Stimulated activated CD8-positive, alpha-beta memory T cell treated with anti-CD3 and anti-CD28 coated beads, Interleukin-12 subunit alpha, Interleukin-12 subunit beta, amount 100 ng/mL, for 24 hours (primary cell): ENCODE measurements around the gene MCTP2.
A peak's percentile ranks its signal among the peaks of the same experiment; 100 is the strongest.

ENCODE experiments used
- DNase-seq: peaks from one replicate; pipeline ENCODE4 v3.0.0-alpha.2; 2020; ENCODE audit errors: extremely low read depth

The MCTP2 gene, protein sequence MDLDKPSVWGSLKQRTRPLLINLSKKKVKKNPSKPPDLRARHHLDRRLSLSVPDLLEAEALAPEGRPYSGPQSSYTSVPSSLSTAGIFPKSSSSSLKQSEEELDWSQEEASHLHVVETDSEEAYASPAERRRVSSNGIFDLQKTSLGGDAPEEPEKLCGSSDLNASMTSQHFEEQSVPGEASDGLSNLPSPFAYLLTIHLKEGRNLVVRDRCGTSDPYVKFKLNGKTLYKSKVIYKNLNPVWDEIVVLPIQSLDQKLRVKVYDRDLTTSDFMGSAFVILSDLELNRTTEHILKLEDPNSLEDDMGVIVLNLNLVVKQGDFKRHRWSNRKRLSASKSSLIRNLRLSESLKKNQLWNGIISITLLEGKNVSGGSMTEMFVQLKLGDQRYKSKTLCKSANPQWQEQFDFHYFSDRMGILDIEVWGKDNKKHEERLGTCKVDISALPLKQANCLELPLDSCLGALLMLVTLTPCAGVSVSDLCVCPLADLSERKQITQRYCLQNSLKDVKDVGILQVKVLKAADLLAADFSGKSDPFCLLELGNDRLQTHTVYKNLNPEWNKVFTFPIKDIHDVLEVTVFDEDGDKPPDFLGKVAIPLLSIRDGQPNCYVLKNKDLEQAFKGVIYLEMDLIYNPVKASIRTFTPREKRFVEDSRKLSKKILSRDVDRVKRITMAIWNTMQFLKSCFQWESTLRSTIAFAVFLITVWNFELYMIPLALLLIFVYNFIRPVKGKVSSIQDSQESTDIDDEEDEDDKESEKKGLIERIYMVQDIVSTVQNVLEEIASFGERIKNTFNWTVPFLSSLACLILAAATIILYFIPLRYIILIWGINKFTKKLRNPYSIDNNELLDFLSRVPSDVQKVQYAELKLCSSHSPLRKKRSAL

DNA sequence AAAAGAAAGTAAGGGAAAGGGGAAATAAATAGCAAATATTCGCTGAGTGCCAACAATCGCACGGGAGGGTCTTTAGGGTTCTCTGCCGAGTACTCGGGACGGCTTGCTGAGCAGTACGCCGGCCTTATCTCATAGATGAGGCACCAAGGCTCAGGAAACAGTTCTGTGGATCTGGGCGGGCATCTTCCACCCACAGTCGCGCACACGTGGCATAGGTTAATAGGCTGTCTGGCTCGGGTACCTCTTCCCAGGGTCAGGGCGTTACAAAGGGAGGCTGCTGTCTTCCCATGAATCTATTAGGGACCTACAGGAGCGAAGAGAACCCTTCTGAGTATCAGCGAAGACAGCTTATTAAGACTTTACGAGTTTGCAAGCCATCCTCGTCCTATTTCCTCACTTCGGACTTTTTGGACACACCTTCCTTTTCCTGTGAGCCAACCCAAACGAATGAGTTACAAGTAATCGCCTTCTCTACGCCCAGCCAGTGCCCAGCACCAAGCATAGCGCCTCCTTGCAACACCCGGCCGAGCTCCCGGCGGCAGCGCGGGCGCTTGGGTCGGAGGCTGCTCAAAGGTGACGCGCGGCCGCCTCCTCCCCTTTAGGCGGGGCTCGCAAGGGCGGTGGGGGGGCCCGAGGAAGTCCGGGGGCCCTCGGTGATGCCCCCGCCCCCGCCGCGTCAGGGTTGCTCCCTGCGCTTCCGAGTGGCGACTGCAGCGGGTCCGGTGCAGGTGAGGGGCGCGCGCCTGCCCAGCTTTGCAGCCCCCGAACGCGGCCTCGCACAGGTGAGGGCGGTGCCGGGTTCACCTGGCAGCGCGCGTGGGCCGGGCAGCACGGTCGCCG, at the start of gene MCTP2:
Gene MCTP2, plus strand, starts transcription at position 679 of the 840 bp plus-strand sequence. CDS start 66,705 bp downstream, outside the sequence.
- DNase-seq = peak; percentile 72

DNA sequence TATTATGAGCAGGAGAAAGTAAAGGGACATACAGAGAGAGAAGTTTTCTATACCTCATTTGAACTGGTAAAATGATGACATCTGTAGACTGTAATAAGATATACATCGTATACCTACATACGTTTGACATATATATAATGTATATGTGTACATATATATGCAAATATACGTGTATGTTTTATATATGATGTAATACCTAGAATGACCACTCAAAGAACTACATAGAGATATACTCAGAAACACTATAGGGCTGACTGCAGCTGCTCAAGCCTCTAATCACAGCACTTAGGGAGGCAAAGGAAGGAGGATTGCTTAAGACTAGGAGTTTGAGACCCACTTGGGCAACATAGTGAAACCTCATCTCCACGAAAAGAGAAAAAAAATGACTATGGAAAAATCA, 48.5 kb upstream of the MCTP2 start:
- DNase-seq = no peak

DNA sequence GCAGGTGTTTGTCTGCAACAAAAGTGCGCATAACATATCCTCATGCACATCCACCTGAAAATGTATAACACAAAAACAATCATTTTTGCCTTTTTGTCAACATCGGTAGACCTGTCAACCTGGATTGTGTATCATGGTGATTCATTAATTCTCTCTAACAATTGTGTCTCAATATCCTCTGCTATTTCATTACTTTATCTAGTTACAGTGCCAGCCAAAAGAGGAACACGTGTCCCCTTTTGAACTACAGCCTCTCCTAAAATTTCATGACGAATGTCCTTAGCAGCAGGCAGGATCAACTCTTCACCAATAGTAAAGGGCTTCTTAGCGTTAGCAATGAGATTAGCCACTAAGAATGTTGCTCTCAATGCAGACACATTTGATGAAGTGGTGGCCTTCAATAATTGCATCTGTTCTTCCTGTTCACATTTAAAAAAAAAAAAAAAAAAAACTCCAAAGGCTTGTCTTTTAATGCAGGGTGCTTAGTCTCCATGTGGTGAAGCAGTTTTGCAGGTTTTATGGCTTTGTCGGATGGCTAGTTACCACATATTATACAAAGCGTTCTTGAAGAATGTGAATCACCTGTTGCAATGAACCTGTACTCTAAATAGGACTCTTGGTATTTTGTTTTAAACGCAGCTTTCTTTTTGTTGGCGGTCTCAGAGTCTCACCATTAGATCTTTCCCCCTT, 45.7 kb upstream of the MCTP2 start:
- DNase-seq = no peak

DNA sequence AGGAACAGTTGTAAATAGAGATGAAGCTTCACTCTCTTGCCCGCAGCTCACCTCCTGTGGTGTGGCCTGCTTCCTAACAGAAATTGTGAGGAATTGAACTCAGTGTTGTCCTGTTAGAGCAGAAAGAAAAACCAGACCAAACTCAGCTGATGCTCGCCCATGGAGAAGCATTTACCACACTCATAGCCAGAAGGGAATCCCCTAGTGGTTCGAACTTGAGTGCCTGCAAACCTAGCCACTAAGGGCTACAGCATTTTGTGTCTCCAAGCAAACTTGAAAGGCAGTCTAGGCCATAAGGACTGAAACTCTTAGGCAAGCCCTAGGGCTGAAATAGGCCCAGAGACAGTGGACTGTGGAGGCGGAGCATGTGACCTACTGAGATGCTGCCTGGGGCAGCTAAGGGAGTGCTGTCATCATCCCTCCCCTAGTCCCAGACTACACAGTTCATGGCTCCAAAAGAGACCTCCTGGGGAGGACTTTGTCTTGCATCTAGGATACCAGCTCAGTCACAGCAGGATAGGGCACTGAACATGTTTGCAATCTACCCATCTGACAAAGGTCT, 44.5 kb upstream of the MCTP2 start:
- DNase-seq = no peak

DNA sequence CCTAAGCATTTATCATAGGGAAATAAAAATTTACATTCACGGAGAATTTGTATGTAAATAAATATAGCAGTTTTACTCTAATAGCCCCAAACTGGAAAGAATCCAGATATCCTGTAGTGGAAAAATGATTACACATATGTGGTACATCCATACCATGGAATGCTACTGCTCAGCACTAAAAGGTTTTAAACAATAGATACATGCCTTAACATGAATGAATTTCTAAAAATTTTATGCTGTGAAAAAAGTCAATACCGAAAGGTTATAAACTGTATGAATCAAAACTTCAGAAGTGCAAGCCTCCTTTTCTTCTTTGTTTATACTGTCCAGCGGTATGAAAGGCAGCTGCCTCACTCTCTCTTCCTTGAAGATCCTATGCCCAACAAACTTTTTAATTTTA, 37.5 kb upstream of the MCTP2 start:
- no peak for DNase-seq

DNA sequence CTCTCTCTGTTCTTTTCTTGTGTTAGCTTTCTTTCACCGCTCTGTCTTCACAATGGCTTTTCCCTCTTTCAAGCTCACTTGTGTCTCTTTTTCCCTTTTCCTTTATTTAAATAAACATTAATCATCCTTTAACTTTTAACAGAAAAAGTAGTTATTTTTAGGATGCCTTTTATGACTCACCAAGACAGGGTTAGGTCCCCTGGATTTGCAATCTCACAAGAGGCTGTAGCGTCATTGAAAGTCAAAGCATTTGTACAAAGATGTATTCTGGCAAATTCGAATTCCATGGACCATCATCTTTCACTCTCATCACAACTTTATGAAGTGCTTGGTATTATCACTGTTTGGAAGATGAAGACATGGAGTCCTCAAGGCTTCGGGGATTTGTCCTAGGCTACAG, 34.8 kb upstream of the MCTP2 start:
- DNase-seq = no peak

DNA sequence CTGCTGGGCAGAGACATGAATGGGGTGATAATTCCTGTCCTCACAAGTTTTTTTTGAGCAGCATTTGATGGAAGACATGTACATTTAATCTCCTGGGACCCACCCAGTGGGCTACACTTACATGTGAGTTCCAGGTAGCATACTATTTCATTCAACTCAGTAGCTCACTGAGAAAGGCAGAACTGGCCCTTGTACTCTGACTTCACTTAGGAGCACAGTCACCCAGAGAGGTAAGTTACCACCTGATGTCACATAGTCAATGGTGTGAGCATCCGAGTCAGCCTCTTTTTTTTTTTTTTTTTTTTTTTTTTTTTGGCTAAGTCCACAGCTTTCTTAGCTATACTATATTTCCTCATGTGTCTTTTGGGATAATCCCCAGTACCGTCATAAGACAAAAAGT, 32.7 kb upstream of the MCTP2 start:
- DNase-seq = no peak

DNA sequence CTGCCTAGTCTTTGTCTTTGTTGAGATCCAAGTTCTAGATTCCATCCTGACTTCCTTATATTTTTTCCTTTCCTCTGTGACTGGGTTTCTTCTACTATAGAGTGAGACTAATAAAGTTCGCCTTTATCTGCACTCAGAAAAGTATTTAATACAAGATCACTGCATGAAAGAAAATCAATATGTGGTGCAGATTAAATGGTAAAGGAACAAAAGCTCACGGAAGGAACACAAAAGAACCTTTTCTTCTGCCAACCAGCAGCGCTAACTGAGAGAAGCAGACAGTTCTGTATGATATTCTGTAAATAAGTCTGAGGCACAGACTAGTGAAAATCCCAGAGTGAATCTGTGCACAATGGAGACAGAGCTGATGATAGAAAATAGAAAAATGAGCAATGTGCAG, 31.6 kb upstream of the MCTP2 start:
- DNase-seq = no peak

DNA sequence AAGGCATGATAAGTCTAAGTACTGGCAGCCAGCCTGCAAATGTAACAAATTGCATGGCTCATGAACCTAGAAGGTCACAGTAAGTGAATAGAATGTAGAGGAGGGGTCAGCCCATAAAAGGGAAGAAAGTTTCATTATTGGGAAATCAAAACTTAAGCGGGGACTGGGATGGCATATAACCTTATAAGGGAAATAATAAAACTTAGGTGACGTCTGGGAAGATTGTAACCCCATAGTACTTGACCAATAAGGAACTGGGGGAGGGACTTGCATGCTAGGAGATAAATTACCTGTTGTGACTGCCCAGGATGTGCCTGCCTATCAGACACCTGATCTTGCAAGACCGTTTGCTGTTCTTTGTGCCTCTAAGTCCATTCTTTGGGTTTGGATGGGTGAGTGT, 28.1 kb upstream of the MCTP2 start:
- no peak for DNase-seq

DNA sequence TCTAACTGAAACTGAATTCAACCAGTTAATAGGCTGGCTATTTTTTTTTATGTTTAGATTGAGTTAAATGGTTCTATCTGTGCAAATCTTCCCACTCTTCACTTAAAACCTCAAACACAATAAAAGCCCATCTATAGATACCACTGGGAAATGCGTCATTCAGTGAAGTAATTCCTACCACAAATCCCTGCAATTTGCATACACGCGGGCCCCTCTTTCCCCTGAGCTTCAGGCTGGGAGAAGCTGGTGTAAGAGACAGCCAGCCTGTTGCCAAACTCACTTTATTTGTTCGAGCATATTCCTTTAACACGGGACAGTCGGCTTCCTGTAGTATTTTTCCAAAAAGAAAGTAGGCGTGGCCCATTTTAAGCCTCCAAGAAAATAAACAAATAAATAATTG, 26.0 kb upstream of the MCTP2 start:
- DNase-seq = no peak

DNA sequence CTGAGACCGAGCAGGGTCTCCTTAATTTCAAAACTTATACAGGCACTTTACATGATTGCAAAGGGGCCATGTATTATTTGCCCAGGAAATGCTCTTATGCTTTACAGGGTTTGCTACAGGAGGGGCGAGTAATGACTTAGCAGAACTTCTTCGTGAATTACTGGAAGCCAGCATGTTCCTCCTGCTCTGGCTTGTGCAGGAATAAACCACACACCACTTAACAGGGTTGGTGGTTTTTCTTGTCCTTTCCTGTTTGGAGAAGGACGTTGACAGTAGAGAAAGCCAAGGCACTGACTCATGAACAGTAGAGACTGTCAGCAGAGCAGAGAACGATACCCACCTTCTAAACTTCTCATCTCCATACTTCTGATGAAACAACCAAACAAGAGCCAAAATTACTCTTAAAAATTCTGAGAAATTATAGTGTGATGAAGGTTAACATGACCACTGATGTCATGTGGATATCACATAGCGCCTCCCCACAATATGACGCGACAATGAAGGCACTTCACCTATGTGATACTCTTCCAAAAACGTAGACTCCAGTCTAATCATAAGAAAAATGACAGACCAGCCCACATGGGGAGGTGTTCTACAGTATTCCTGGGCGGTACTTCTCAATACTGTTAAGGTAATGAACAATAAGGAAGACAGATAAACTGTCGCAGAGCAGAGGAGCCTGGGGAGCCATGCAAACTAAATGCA, 24.7 kb upstream of the MCTP2 start:
- peak; percentile 5 for DNase-seq

DNA sequence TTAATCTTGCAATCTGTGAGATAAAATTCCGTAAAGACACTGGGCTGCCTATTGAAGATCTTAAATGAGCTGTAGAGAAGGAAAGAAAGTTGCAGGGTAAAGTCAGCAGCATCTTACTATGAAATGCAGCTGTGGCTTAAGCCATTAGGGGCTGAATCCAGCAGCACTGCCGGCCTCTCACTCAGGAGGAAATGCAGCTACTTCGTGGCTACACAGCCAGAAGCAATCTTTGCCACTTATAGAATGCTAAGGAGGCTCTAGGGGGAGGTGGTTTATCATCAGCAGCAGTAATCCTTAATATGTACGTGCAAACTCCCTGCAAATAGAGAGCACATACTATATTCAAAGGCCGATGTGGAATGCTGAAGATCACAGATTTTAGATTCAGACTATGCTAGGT, 19.1 kb upstream of the MCTP2 start:
- DNase-seq = no peak

DNA sequence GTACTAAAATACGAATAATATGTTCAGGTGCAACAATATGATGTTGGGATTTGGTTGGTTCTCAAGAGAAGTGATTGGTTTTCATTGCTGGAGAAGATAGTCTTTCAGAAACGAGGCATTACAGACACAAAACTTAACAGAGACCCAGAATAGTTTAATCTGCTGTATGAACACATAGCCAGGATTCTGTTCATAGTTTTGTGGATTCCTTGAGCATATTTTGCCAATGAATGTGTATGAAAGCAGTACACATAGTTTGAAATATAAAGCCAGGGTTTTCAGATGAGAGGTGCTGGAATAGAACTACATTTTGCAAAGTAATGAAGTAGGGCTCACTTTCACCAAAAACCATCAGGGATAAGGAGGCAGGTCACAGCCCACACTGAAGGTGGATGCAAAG, 5.7 kb upstream of the MCTP2 start:
- no peak for DNase-seq

DNA sequence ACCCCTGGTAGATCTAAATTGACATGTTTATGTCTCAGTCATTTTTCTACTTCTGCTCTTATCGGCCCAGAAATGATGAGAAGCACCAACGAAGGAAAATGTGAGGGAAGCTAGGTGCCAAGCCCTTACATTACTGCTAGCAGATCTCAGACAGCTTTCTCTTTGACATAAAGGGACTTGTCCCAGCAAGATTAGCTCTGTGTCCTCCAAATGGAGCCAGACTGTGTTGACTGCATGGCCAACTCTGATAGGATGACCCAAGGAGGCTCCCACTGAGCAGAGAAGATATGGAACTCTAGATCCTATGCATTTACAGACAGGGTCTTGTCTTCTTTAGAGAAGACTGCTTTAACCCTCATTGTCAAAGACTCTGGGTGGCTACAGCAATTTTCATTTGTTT, 2.8 kb upstream of the MCTP2 start:
- DNase-seq = no peak

DNA sequence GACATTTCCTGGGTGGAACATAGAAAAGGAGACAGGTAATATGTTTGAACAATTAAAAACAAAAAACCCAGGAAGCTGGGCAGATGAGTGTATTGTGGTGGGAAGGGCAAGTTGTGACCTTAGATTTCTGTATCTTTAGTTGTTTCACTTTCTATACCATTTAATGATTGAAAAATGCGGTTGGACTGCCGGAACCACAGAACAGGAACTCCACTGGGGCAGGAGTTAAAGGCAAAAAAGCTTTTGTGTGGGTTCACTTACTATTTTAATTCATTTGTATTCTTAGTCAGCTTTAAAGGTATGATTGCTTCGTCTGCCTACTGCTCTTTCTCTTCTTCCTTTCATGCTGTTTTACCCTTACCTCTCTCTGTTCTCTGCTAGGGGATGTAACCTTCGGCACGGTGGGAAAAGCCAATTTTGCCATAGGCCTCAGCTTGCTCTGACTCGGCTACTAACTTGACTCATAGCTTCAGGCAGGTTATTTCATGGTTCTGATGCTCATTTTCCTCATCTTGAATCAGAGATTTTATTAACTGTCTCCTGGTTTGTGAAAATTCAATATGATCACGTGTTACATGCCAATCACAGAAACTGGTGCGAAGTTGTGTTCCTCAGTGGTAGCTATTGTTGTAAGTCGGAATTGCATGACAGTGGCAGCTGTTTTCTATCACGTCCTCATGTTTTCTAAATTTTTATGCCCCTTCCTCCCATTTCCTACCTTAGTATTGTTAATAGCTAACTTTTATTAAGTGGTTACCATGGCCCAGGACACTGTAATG, 1.6 kb upstream of the MCTP2 start:
- no peak for DNase-seq

DNA sequence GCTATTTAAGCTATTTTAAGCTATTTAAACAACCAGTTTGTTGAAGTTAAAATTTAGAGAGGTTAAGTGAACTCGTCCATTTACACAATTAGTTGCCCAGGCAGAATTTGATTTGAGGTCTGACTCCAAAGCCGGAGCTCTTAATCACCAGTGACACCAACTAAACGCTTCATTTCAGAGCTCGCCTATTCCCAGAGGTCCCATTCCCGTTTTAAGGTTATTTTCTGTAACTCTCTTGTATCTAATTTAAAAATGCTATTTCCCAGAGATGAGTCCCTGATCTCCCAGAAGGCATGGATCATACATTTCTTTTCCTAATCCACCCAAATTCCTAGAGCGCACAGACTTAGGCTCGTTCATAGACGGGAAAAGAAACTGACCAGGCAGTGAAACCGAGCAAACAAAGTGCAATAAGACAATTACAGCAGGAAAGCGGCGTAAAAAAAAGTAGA, 904 bp upstream of the MCTP2 start:
- no peak for DNase-seq

DNA sequence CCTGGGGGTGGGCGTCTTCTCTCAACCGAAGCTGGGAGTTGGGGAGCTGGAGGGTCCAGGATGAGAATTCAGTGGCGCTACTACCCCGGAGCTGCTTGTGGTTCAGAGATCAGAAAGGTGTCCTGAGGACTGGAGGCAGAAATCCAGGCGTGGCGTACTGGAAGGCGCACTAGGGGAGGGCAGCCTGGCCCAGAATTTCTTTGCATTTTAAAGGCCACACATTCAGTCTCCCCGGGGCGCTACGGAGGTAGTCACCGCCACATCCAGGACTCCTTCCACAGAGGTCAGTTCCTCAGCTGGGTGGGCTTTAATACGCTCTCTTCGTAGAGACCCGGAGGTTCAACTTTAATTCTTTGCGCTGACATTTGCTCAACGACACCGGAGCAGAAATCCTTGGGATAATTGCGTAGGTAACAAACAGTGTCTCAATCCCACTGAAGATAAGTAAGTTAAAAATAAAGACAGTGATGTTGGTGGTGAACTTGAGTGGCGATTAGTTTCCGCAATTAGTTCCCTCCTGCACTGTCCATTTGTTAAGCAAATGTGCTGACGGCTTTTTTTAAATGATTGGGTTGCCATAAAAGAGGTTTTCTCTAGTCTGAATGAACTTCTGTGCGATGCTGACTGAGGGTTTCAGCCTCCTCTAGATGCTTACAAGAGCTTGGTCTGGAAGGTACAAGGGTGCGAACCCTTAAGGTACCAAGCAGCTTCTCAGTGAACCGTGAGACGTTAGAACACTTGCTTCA, 535 bp downstream of the MCTP2 start:
- no peak for DNase-seq

DNA sequence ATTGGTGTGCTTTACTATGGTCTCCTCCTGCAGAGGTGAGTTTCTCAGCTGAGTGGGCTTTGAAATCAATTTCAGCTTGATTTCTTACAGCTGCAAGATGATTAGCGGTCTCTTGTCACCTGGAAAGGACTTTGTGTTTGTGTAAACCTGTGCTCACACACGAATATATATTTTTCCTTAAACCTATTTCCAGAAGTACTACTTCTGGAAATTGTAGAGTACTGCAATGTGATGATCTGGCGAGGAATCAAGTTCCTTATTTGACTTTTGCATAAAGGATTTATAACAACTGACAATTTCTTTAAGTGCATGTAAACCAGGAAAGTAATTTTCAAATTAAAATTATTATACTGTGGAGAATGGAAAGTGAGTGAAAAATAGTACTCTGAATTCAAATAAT, 2.1 kb downstream of the MCTP2 start:
- no peak for DNase-seq

DNA sequence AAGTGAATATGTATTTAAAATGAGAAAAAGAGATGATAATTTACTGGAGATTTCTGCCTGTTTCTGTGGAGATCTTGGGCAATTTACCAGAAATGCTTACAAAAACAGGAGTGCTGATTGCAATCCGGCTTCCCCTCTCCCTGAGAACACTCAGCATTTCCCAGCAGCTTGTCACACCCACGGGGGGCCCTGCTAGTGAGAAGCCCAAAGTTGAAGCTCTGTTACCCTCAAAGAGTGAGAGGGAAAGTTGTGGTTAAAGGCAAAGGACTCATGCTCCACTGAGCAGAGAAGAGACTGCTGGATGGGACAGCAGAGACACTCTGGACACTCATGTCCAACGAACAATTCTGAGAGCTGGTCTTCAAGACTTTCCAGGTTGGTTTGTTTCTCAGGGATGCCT, 2.9 kb downstream of the MCTP2 start:
- peak; percentile 36 for DNase-seq
